Adipocyte (in vitro differentiated cells): ENCODE results near the gene RAB27A.
A peak's percentile ranks its signal among the peaks of the same experiment; 100 is the strongest.

Source experiments
- DNase-seq: peaks from one replicate; pipeline ENCODE4 v3.0.0-alpha.2; 2015; ENCODE audit warnings: low read depth
- H3K27me3 ChIP-seq: replicated peaks from 2 replicates; pipeline ENCODE4 v1.7.0; 2013; ENCODE audit warnings: mild to moderate bottlenecking, low read length, moderate library complexity; ENCODE audit not compliant: control insufficient read depth, insufficient read depth
- H3K36me3 ChIP-seq: 2 replicates; pipeline ENCODE4 v1.7.0; 2013; ENCODE audit warnings: low read length, mild to moderate bottlenecking, moderate library complexity; ENCODE audit not compliant: control insufficient read depth, insufficient read depth, severe bottlenecking
- H3K4me1 ChIP-seq: 2 replicates; pipeline ENCODE4 v1.7.0; 2013; ENCODE audit warnings: mild to moderate bottlenecking, low read length, moderate library complexity; ENCODE audit not compliant: control insufficient read depth, insufficient read depth
- H3K4me3 ChIP-seq: 2 replicates; pipeline ENCODE4 v1.7.0; 2013; ENCODE audit warnings: mild to moderate bottlenecking, low read length, moderate library complexity
- H3K9ac ChIP-seq: 2 replicates; pipeline ENCODE4 v1.7.0; 2013; ENCODE audit warnings: mild to moderate bottlenecking, low read length, moderate library complexity
- H3K9me3 ChIP-seq: 2 replicates; pipeline ENCODE4 v1.7.0; 2013; ENCODE audit warnings: mild to moderate bottlenecking, low read length, moderate library complexity; ENCODE audit not compliant: control insufficient read depth

RAB27A gene

DNA sequence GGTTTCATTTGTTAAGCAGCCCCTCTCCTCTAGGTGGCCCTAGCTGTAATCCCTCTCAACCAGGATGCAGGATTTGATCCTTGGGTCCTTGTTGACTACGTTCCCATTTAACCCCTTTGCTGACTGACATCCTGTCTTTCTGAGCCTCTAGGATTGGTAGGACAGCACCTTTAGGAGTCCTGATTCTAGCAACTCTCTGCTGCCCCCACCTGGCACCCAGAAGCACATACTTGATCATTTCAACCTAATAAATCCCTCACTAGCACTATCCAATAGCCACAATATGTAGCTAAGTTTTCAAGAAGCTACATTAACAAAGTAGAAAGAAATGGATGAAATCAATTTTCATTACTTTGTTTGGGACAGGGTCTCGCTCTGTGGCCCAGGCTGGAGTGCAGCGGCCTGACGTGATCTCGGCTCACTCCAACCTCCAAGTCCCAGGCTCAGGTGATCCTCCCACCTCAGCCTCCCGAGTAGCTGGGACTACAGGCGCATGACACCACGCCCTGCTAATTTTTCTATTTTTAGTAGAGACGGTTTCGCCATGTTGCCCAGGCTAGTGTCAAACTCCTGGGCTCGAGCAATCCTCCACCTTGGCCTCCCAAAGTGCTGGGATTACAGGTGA lies 121.2 kb downstream of the RAB27A start:
- no peaks in the 10 kb centered on the region for H3K9me3 ChIP-seq
- H3K27me3 ChIP-seq: no peaks in the 10 kb centered on the region
- no peak overlapping the region for H3K4me3 ChIP-seq
- no peaks in the 10 kb centered on the region for H3K36me3 ChIP-seq
- no peak overlapping the region for H3K9ac ChIP-seq
- H3K4me1 ChIP-seq: no peaks in the 10 kb centered on the region
- peak; percentile 65 for DNase-seq

- Histone ChIP-seq H3K36me3 (no peaks in the 10 kb centered on the region), H3K4me3 (no peak overlapping the region), H3K9me3 (no peaks in the 10 kb centered on the region), H3K4me1 (no peaks in the 10 kb centered on the region), H3K9ac (no peak overlapping the region), H3K27me3 (no peaks in the 10 kb centered on the region)
- DNase-seq: no peak
These were observed 125.3 kb downstream of the RAB27A start for GRCh38 chr15:55164284-55164683.
